GM18858 (cell line): ENCODE results near the gene SLC4A3.

Source experiments
- ATAC-seq: cut with Tn5 transposase; IDR thresholded peaks from one replicate; pipeline ENCODE4 v1.9.1; 2021; ENCODE audit not compliant: unreplicated experiment

Gene SLC4A3

DNA sequence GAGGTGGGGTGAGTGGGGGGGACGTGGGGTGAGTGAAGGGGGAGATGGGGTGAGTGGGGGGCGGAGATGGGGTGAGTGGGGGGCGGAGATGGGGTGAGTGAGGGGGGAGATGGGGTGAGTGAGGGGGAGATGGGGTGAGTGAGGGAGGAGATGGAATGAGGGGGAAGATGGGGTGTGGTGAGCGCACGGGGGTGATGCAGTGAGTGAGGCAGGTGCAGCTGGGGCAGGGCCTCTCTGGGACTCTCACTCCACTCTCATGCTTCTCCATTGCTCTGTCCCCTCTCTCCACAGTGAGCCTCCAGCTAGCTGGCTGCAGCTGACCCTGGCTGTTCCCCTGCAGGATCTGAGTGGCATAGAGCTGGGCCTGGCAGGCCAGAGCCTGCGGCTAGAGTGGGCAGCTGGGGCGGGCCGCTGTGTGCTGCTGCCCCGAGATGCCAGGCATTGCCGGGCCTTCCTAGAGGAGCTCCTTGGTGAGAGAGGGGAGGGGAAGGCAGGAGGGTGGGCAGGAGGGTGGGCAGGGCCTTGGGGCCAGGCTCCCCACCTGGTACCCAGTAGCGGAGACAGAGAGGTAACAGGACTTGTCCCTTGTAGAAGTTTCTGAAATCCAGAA lies 13.9 kb upstream of the SLC4A3 start:
- no peak for ATAC-seq

DNA sequence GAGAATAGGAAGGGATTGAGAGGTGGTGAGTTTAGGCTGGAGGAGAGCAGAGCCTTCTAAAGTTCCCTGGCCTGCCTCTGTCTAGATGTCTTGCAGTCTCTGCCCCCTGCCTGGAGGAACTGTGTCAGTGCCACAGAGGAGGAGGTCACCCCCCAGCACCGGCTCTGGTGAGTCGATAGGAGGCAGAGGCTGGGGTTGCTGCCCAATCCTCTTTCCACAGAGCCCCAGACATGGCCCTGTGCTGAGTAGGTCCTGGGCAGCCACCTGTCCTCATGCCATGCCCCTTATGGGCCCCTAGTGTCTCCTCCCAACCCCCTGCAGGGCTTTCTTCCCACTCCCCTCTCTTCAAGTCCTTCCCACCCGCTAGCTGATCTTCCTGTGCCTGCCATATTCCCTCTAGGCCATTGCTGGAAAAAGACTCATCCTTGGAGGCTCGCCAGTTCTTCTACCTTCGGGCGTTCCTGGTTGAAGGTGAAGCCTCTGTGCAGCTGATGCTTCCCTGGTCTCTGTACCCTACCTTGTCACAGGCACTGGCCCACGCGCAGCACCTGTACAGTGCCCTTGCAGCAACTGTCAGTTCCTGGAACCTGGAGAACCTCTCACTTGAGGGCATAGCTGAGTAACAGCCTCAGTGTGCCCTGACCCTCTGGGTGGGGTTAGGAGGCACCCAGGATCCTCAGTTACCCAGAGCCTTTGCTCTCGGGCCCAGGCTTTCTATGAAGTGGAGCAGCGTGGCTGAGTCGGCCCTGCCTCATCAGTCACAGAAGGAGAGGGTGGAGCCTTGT lies 13.2 kb upstream of the SLC4A3 start:
- ATAC-seq = no peak

DNA sequence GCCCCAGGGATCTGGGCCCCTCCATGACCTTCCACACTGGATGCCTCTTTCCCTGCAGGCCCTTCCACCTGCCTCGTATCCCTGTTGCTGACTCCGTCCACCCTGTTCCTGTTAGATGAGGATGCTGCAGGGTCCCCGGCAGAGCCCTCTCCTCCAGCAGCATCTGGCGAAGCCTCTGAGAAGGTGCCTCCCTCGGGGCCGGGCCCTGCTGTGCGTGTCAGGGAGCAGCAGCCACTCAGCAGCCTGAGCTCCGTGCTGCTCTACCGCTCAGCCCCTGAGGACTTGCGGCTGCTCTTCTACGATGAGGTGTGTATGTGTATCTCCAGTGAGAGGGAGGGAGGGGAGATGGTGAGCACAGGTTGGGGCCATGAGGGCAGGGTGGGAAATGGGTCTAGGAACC lies 12.4 kb upstream of the SLC4A3 start:
- no peak for ATAC-seq

DNA sequence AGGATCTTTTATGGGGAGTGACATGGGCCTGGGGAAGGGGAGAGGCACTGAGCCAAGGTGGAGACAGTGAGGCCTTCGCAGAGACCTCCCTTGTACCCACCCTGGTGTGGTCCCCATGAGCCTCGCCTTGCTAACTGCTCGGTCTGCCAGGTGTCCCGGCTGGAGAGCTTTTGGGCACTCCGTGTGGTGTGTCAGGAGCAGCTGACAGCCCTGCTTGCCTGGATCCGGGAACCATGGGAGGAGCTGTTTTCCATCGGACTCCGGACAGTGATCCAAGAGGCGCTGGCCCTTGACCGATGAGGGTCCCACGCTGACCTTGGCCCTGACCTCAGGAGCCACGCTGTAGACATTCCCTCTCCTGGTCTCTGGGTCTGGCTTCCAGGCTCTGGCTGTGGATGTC lies 11.5 kb upstream of the SLC4A3 start:
- no peak for ATAC-seq

DNA sequence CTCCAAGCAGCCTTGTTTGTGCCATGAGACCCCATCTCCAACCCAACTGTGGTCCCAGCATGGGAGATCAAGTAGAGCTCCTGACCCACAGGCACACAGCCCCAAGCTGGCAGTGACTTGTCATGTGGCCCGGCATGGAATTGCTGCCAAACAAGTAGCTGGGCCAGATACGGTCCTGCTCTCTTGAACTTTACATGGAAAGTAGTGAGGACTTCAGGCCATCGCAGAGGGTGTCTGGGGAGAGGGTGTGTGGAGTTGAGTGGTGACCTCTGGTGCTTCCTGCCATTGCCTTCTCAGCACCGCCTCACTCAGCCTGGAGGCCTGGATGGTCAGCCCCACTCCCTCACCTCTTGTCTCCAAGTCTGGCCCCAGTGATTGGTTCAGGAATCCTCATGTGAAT lies 10.9 kb upstream of the SLC4A3 start:
- no peak for ATAC-seq

DNA sequence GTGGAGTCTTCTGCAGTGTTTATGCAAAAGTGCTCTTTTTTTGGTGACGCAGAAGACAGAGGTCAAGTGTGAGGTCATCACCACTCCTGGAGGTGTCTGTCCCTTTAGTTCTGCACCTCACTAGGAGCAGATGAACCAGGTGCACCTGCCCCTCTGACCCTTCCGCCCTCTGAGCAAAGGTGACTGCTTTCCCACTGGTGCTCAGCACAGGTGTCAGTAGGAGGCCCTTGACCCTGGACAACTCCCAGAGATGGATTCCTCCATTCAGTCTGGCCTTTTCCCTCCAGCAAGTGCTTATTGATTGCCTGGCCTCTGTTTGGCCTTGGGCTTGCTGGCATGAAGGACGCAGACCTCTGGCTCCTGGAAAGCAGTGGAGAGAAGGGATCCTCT lies 8.7 kb upstream of the SLC4A3 start:
- no peak for ATAC-seq

DNA sequence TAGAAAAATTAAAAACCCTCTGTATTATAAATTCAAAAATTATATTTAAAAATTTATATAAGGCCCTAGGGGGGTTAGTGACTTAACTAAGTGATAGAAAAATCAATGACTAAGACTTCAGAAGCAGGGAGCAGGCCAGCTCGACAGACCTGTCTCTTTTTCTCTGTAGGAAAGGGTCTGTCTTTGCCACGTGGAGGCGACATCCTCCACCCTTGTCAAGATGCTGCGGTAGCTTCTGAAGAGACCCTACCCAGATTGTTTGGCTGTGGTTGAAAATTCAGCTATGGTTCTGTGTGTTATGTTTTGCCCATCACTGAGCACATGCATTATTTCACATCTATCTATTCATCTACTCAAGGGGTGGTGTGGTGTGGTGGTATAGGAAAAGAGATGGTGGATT lies 8.2 kb upstream of the SLC4A3 start:
- ATAC-seq = no peak

DNA sequence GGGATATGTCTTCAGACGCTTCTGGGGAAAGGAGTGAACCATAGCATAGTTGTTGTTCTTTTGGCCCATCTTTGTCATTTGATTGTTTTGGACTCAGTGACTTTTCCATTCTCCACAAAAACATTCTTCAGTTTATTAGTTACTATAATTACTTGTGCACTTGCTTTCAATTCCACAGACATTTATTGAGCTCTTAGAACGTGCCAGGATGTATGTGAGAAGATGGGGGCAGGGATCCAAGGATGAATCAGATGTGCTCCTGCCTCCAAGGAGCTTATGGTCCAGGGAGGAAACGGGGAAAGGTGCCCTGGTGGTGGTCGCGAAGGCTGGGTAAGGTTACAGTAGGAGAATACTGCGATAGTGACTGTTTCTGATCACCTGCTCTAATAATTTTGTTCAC lies 6.9 kb upstream of the SLC4A3 start:
- ATAC-seq = no peak

DNA sequence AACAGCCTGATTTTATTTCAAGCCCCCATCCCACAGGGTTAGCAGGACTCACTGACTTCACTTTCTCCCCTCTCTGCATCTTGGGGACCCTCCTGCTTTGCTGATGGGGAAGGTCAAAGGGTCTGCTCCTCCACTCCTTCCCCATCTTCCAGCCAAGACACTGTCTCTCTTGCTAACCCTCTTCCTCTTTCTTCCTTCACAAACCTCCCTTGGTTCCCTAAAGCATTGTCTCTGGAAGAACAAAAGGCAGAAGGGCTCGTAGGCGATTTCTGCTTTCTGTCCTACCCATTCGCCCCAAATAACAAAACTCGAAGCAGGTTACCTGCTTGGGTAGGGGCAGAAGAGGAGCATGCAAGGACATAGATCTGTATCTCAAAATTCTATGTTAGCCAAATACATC lies 5.5 kb upstream of the SLC4A3 start:
- no peak for ATAC-seq

DNA sequence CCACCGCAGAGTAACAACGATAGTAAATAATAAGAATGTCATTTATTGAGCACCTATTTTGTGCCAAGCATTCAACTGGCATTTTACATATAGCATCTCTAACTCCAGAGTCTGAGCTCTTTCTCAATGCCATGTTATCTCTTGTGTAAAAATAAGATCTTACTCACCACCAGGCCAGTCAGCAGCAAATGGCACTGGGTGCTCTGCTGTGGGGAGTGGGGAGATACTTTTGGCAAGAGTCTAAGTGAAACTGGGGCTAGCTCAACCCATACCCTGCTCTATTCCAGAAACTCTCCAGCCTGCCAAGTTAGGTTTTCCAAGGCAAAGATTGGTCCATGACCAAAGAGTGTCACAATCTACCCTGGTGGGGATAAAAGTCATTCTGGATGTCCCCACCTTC lies 5.0 kb upstream of the SLC4A3 start:
- ATAC-seq = no peak

DNA sequence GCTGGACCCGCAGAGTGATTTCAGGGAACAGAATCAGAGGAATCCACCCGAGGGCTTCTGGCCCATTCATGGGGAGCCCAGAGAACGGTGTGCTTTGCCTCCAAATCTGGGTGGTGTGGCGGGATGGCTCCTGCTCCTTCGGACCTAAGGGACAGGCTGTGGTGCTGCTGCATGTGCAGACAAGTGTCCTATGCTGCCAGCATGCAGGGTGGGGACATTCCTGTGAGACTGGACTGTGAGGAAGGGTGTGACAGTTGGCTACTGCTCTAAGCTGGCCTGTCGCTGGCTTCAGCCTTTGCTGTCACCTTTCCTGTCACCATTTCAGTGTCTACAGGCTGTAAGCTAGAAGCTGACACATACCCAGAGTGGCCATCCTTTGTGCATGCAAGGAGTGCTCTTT lies 2.9 kb upstream of the SLC4A3 start:
- no peak for ATAC-seq

DNA sequence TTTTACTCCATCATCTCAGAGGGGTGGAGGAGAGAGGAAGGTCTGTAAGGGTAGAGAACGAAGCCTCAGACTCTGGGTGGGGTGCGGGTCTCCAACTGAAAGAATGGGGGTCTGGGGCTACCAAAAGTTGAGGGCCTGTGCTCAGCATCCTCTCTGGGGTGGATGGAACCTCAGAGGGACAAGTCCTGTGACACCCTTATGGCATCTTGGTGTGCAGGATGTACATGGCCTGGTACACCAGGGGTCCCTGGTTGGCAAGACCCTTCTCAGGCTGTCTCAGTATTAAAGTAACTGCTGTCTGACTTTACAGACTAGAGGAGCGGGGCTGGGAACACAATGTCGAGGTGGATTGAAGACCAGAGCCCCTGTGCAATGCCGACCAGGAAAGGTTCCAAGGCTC lies 2.3 kb upstream of the SLC4A3 start:
- ATAC-seq = no peak

DNA sequence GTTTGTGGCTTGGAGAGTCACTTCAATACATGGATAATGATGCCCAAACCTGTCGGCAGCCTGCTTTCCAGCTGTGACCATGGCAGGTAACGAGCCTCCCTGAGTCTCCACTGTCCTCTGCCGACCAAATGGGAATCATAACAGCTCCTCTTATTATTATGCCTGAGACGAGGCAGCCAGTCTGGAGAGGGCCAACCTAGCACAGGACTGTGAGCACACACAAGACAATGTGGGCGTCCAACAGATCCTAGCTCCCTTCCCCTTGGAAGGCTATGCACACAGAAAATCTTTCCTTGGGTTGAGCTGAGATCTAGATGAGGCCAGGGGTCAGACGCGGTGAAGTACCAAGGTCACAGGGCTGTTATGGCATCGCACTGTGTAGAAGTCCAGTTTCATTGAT lies 890 bp upstream of the SLC4A3 start:
- ATAC-seq = no peak

DNA sequence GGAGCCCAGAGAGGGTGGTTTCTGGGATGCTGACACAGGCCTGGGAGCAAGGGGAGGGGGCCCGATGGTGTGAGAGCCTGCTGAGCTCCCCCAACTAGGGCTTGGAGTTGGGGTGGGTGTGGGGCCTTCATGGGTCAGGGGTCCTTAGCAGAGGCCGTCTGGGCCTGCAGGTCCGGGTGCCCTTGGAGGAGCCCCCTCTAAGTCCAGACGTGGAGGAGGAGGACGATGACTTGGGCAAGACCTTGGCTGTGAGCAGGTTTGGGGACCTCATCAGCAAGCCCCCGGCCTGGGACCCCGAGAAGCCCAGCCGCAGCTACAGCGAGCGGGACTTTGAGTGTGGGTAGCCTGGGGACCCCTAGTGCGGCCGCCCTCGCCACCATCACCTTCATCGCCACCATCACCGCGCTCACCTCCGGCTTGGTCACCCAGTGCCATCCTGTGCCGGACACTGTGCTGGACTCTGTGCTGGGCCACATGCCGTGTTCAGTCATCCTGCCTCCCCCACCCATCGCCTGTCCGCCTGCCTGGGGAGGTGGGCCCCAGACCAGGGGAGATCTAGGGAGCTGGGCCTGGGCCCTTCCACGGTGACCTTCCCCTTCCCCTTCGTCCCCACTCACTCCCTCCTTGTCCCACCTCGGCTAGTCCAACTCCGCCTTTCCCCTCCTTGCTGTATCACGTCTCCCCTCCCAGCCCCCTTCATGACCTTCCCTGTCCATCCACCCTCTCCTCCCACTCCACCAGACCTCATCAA lies 980 bp downstream of the SLC4A3 start:
- ATAC-seq = no peak

DNA sequence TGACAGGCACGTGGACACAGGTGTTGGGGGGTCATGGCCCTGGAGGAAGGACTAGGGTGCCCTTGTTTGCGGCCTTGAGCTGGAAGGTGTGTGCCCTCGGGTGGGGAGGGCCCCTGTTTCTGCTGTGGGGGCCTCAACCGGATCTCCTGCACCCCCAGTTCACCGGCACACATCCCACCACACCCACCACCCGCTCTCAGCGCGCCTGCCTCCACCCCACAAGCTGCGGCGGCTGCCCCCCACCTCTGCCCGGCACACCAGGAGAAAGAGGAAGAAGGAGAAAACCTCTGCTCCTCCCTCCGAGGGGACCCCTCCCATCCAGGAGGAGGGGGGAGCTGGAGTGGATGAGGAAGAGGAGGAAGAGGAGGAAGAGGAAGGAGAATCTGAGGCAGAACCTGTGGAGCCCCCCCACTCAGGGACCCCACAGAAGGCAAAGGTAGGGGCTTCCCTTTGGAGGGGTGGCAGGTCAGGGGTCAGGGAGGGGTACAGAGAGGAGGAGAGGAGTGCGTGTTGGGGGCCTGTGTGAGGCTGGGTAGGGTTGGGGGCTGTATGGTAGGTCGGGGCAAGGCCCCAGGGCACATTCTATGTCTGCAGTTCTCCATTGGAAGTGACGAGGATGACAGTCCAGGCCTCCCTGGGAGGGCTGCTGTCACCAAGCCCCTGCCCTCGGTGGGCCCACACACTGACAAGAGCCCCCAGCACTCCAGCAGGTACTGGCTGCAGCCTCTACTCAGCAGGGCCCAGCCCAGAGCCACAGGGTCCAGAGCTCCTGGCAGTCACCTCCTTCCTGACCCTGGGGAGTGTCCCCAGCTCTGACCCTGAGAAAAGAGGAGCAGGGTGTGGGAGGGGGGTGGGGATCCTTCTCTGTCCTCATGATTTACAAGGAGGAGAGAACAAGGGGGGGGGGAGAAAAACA lies 1.8 kb downstream of the SLC4A3 start:
- ATAC-seq = no peak

DNA sequence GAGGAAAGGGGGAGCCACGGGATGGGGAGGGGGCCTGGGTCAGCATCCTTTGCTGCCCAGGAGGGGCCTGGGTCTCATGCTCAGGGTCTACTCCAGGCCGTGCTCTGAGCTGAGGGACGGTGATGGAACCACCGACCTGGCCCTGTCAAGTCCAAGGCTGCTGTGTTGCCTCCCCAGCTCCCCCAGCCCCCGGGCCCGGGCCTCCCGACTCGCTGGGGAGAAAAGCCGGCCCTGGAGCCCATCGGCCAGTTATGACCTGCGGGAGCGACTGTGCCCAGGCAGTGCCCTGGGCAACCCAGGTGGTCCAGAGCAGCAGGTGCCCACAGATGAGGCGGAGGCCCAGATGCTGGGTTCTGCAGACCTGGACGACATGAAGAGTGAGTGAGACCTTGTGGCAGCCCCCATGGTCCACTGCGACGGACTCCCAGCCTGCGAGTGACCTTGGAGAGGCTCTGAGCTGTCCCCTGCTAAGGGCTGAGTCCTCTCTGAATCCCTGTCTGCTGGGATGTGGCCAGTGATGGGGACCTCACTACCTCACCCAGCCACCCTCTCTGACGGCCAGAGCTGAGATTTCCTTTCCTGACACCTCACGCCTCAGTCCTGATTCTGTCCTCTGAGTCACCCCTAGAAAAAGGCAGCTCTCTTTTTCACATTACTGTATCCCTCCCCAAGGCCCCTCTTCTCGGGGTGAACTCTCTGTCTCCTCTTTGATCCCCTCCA lies 2.7 kb downstream of the SLC4A3 start:
- no peak for ATAC-seq

DNA sequence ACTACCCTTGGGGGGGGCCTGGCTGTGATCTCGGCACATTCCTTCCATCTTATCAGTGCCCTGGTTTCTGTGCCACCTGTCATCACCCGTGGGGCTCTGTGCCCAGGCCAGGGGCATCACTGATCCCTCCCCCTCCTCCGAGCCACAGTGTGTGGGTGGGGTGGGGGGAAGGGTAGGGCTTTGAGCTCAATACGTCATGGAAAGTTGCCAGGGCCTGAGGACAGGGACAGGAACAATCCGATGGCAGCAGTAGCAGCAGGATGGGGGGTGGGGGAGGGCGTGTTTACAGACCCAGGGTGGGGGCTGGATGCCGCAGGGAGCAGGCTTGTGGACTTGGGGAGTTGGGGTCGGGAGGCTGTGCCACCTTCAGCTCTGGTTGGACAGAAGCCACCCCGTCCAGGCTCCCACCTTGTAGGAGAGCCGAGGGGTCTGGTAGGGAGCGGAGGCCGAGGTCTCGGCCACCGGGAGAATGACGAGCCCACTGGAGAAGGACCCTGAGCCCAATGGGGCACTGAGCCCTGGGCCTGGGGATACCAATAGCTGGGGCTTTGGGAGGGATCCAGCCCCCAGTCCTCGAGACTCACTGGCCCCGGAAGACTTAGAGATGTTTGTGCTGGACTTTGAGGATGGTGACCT lies 3.5 kb downstream of the SLC4A3 start:
- no peak for ATAC-seq

DNA sequence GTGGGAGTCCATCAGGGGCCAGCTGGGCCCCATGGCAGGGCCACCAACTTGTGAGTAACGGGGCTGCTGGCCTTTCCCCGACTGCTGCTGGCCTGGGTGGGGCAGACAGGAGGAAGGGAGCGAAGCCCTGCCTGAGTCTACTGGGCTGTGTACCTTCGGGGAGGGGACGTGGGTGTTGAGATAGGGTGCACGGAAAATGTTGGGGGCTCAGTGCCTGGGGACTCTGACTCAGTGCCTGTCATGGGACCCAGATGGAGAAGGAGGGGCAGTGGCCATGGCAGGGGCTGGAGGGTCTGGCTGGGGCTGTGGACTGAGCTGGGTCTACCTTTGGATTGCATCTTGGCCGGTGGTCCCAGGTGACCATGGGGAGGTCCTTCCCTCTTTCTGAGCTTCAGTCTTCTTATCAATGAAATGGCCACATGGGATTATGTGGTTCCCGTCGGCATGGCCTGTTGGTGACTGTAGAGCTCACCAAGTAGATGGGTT lies 4.0 kb downstream of the SLC4A3 start:
- no peak for ATAC-seq

DNA sequence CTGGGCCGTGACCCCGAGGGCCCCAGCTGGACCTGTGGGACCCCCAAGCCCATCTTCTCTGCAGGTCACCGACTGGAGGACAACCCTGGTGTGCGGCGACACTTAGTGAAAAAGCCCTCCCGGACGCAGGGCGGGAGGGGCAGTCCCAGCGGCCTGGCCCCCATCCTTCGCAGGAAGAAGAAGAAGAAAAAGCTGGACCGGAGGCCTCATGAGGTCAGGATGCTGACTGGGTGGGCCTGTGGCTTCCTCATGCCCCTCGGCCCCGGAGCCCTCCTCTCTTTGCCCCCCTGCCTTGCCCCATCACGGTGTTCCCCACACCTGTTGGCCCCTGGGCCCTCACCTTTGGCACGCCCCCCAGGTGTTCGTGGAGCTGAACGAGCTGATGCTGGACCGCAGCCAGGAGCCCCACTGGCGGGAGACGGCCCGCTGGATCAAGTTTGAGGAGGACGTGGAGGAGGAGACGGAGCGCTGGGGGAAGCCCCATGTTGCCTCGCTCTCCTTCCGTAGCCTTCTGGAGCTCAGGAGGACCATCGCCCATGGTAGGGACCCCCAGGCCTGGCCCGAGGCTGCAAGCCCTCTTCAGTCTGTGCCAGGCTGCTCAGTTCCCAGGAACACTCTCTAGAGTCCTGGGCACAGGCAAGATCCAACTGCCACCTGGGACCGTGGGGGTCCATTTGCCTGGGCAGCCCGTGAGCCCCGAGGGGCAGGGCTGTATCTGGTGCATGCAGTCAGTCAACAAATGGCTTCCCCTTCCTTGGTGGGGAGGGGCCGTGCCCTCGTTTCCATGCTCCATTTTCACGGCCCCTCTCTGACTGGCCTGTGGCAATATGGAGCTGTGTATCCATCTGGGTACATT lies 4.7 kb downstream of the SLC4A3 start:
- ATAC-seq = no peak
